GM12878 (cell line): Measurements from ENCODE around the gene MND1. TPM values are rescaled to one million over a fixed set of nuclear protein-coding genes. Genes with fewer than 3 reads are reported as not detected.
A peak's percentile ranks its signal among the peaks of the same experiment; 100 is the strongest.

Source experiments
- HDAC6 ChIP-seq: fragments of 200-600 bp; sonication (generic); IDR thresholded peaks from one replicate; pipeline ENCODE4 v1.8.0; 2017; ENCODE audit warnings: antibody characterized with exemption; ENCODE audit not compliant: unreplicated experiment
- IKZF2 ChIP-seq, 2 experiments: fragments of 450-650 bp; IDR thresholded peaks; 2 replicates each; pipeline ENCODE4 v1.6.1; 2017; ENCODE audit warnings: mild to moderate bottlenecking in 2 of 2, moderate library complexity in 2 of 2
- MEF2A ChIP-seq: IDR thresholded peaks from 2 replicates; pipeline ENCODE4 v1.6.1; 2011; ENCODE audit warnings: low read depth, mild to moderate bottlenecking, low read length, moderate library complexity; ENCODE audit not compliant: insufficient read depth
- MXI1 ChIP-seq: fragments of 150-350 bp; IDR thresholded peaks from 2 replicates; pipeline ENCODE4 v1.6.1; 2011; ENCODE audit warnings: low read depth, mild to moderate bottlenecking, inconsistent platforms, low read length, improper control_type of control experiment
- POLR2A ChIP-seq: IDR thresholded peaks from 2 replicates; pipeline ENCODE4 v1.6.1; 2011; ENCODE audit warnings: low read depth, mild to moderate bottlenecking, low read length
- POU2F2 ChIP-seq: IDR thresholded peaks from 3 replicates; pipeline ENCODE4 v1.6.1; 2011; ENCODE audit warnings: low read depth, mild to moderate bottlenecking, low read length, borderline replicate concordance
- WRNIP1 ChIP-seq: IDR thresholded peaks from 2 replicates; pipeline ENCODE4 v1.6.1; 2011; ENCODE audit warnings: low read depth, low read length, improper control_type of control experiment, borderline replicate concordance
- polyA plus RNA-seq, 11 experiments: library from polyadenylated mRNA; depleted of rRNA in 4 of 11; unstranded in 6 of 11; stranded (reverse) in 5 of 11; fragments of >200 nt; fragmentation: Nextera tagmentation in 4 of 11; fragmentation: Illumina TruSeq in 1 of 11; extraction: Ambion mirVana in 4 of 11; extraction: Trizol in 1 of 11; gene quantifications; 1 replicate in 1 of 11; 2 replicates in 10 of 11; pipeline versions ENCODE4 v1.2.1 to v1.2.3, GENCODE V29; 2011 to 2016; ENCODE audit warnings: inconsistent platforms in 2 of 11, missing spikeins in 2 of 11, low read depth in 1 of 11
- total RNA-seq, 4 experiments: library from RNA; depleted of rRNA in 3 of 4; stranded (reverse); fragments of >200 nt in 3 of 4; fragmentation: Illumina TruSeq in 1 of 4; extraction: Trizol in 1 of 4; gene quantifications; 2 replicates each; pipeline versions ENCODE4 v1.2.1 to v1.2.3, GENCODE V29; 2013 to 2021
- TF ChIP-seq, protein P1 (sequence below): fragments of 450-650 bp; IDR thresholded peaks from 2 replicates; pipeline ENCODE4 v1.6.1; 2017; ENCODE audit warnings: low read depth, mild to moderate bottlenecking, moderate library complexity
- TF ChIP-seq, protein P2 (sequence below): fragments of 450-650 bp; IDR thresholded peaks from 2 replicates; pipeline ENCODE4 v1.6.1; 2017; ENCODE audit warnings: antibody characterized with exemption, mild to moderate bottlenecking, moderate library complexity
- TF ChIP-seq, protein P3 (sequence below): fragments of 450-650 bp; IDR thresholded peaks from 2 replicates; pipeline ENCODE4 v1.6.1; 2014; ENCODE audit warnings: mild to moderate bottlenecking
- TF ChIP-seq, protein P4 (sequence below): IDR thresholded peaks from 2 replicates; pipeline ENCODE4 v1.6.1; 2012; ENCODE audit warnings: low read length, inconsistent platforms
- TF ChIP-seq, protein P5 (sequence below): IDR thresholded peaks from 2 replicates; pipeline ENCODE4 v1.6.1; 2011; ENCODE audit warnings: low read depth, mild to moderate bottlenecking, low read length, moderate library complexity, borderline replicate concordance; ENCODE audit errors: extremely low read depth
- TF ChIP-seq, protein P6 (sequence below): fragments of 450-650 bp; IDR thresholded peaks from 2 replicates; pipeline ENCODE4 v1.6.1; 2017; ENCODE audit warnings: mild to moderate bottlenecking, low read depth, inconsistent platforms; ENCODE audit not compliant: poor library complexity, severe bottlenecking
- TF ChIP-seq, protein P7 (sequence below): fragments of 450-650 bp; IDR thresholded peaks from 2 replicates; pipeline ENCODE4 v1.6.1; 2017; ENCODE audit warnings: borderline replicate concordance
- TF ChIP-seq, protein P8 (sequence below): IDR thresholded peaks from 2 replicates; pipeline ENCODE4 v1.6.1; 2012; ENCODE audit warnings: low read depth, low read length, improper control_type of control experiment

The MND1 gene
- total and polyA plus RNA-seq, 10 of the 15 experiments (the other 5 are each of a cell fraction or from before 2014, with no cell fraction given): 17.7 to 58.1 (median 47.3) TPM

DNA sequence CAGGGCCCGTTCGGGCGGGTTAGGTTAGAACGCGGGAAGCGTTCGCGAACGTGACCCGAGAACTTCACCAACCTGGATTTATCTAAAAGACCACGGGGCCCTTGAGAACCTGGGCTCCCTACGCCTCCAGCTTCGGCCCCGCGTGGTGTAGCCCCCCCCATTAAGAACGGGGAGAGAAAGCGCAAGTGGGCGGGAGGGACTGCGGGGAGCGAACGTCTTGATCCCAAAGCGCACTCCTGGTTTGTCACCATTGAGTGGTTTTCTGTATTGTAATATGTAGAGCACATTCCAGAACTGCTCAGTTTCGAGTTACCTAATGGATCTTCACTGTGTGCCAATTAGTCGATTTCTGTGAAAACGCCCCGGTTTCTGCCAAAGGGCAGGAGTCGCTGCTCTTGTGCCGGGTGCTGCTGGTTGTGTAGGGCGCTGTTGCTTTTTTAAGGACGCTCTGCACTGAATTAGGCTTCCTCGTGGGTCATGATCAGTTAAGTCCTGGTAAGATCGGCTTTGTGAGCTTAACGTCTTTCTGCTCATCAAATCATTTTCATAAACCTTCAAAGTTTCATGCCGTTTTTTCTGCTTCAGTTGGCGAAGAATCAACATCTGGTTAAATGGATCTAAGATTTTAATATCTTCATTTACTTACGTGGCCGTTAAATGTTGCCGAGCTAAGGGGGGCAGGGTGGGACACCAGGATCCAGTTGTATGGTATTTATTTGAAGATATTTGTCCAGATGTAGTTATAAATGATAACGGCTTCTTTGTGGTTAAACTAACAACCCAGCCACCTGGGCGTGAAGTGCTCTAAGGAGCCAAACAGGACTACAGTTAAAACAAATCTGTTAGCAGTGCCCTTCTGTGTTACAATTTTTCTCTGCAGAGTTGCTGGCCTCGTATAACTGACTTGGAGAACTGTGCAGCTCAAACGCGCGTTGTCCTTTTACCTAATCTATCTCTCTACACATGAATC, 809 bp downstream of the MND1 start (continued):
- TF ChIP-seq, protein P1, sequence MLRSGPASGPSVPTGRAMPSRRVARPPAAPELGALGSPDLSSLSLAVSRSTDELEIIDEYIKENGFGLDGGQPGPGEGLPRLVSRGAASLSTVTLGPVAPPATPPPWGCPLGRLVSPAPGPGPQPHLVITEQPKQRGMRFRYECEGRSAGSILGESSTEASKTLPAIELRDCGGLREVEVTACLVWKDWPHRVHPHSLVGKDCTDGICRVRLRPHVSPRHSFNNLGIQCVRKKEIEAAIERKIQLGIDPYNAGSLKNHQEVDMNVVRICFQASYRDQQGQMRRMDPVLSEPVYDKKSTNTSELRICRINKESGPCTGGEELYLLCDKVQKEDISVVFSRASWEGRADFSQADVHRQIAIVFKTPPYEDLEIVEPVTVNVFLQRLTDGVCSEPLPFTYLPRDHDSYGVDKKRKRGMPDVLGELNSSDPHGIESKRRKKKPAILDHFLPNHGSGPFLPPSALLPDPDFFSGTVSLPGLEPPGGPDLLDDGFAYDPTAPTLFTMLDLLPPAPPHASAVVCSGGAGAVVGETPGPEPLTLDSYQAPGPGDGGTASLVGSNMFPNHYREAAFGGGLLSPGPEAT: no peak
- TF ChIP-seq, protein P2, sequence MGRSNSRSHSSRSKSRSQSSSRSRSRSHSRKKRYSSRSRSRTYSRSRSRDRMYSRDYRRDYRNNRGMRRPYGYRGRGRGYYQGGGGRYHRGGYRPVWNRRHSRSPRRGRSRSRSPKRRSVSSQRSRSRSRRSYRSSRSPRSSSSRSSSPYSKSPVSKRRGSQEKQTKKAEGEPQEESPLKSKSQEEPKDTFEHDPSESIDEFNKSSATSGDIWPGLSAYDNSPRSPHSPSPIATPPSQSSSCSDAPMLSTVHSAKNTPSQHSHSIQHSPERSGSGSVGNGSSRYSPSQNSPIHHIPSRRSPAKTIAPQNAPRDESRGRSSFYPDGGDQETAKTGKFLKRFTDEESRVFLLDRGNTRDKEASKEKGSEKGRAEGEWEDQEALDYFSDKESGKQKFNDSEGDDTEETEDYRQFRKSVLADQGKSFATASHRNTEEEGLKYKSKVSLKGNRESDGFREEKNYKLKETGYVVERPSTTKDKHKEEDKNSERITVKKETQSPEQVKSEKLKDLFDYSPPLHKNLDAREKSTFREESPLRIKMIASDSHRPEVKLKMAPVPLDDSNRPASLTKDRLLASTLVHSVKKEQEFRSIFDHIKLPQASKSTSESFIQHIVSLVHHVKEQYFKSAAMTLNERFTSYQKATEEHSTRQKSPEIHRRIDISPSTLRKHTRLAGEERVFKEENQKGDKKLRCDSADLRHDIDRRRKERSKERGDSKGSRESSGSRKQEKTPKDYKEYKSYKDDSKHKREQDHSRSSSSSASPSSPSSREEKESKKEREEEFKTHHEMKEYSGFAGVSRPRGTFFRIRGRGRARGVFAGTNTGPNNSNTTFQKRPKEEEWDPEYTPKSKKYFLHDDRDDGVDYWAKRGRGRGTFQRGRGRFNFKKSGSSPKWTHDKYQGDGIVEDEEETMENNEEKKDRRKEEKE: no peak
- TF ChIP-seq, protein P3, sequence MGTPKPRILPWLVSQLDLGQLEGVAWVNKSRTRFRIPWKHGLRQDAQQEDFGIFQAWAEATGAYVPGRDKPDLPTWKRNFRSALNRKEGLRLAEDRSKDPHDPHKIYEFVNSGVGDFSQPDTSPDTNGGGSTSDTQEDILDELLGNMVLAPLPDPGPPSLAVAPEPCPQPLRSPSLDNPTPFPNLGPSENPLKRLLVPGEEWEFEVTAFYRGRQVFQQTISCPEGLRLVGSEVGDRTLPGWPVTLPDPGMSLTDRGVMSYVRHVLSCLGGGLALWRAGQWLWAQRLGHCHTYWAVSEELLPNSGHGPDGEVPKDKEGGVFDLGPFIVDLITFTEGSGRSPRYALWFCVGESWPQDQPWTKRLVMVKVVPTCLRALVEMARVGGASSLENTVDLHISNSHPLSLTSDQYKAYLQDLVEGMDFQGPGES: no peak
- no peak for TF ChIP-seq IKZF2 (IDR thresholded peaks at IDR 0.05)
- TF ChIP-seq, protein P4, sequence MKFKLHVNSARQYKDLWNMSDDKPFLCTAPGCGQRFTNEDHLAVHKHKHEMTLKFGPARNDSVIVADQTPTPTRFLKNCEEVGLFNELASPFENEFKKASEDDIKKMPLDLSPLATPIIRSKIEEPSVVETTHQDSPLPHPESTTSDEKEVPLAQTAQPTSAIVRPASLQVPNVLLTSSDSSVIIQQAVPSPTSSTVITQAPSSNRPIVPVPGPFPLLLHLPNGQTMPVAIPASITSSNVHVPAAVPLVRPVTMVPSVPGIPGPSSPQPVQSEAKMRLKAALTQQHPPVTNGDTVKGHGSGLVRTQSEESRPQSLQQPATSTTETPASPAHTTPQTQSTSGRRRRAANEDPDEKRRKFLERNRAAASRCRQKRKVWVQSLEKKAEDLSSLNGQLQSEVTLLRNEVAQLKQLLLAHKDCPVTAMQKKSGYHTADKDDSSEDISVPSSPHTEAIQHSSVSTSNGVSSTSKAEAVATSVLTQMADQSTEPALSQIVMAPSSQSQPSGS: no peak; the same call in 1 of the 2 replicates
- TF ChIP-seq MEF2A: no peak
- TF ChIP-seq HDAC6: no peak
- TF ChIP-seq POU2F2: no peak
- no peak for TF ChIP-seq POLR2A
- TF ChIP-seq, protein P5, sequence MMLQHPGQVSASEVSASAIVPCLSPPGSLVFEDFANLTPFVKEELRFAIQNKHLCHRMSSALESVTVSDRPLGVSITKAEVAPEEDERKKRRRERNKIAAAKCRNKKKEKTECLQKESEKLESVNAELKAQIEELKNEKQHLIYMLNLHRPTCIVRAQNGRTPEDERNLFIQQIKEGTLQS: no peak
- TF ChIP-seq, protein P6, sequence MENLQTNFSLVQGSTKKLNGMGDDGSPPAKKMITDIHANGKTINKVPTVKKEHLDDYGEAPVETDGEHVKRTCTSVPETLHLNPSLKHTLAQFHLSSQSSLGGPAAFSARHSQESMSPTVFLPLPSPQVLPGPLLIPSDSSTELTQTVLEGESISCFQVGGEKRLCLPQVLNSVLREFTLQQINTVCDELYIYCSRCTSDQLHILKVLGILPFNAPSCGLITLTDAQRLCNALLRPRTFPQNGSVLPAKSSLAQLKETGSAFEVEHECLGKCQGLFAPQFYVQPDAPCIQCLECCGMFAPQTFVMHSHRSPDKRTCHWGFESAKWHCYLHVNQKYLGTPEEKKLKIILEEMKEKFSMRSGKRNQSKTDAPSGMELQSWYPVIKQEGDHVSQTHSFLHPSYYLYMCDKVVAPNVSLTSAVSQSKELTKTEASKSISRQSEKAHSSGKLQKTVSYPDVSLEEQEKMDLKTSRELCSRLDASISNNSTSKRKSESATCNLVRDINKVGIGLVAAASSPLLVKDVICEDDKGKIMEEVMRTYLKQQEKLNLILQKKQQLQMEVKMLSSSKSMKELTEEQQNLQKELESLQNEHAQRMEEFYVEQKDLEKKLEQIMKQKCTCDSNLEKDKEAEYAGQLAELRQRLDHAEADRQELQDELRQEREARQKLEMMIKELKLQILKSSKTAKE: peak; percentile 25
- no peak for TF ChIP-seq WRNIP1
- TF ChIP-seq MXI1: 0 out of 2 replicates have a peak, but pooled peaks have one; percentile 33
- TF ChIP-seq, protein P7, sequence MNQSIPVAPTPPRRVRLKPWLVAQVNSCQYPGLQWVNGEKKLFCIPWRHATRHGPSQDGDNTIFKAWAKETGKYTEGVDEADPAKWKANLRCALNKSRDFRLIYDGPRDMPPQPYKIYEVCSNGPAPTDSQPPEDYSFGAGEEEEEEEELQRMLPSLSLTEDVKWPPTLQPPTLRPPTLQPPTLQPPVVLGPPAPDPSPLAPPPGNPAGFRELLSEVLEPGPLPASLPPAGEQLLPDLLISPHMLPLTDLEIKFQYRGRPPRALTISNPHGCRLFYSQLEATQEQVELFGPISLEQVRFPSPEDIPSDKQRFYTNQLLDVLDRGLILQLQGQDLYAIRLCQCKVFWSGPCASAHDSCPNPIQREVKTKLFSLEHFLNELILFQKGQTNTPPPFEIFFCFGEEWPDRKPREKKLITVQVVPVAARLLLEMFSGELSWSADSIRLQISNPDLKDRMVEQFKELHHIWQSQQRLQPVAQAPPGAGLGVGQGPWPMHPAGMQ: no peak
- TF ChIP-seq, protein P8, sequence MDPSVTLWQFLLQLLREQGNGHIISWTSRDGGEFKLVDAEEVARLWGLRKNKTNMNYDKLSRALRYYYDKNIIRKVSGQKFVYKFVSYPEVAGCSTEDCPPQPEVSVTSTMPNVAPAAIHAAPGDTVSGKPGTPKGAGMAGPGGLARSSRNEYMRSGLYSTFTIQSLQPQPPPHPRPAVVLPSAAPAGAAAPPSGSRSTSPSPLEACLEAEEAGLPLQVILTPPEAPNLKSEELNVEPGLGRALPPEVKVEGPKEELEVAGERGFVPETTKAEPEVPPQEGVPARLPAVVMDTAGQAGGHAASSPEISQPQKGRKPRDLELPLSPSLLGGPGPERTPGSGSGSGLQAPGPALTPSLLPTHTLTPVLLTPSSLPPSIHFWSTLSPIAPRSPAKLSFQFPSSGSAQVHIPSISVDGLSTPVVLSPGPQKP: no peak
